Kidney capillary endothelial cell (primary cell): ENCODE measurements around the gene ANO1.

ENCODE experiments used
- DNase-seq: peaks from one replicate; pipeline ENCODE4 v3.0.0-alpha.2; 2018; ENCODE audit warnings: low spot score

Gene ANO1

DNA sequence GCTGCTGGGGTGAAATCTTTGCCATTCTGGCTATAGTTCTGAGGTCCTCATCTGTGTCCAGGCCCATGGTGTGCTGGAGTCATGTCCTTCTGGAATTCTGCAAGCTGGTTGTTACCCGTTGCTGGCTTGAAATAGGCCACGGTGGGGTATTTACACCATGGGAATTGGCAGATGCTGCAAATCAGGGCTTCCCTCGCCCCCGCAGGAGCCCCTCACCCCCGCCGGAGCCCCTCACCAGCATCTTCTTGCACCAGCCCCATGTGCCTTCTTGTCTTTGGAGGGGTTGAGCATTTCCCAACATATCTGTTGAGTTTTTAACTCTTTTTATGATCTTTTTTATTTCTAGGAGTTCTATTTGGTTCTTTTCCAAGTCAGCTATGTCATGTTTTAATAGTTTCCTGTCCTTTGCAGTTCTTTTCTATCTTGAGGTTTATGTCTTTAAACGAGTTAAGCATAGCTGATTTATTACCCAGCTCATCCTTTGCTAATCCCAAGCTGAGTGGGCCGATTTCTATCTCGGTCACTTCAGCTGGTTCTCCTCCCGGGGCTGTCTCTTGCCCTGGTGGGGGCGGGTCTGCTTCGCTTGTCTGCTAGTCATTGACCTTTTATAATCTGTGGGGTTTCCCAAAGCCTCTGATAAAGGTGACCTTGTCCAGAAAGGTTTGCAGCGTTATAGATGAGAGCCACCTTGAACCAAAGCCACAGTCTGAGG lies 17.6 kb downstream of the ANO1 start:
- no peak for DNase-seq

DNA sequence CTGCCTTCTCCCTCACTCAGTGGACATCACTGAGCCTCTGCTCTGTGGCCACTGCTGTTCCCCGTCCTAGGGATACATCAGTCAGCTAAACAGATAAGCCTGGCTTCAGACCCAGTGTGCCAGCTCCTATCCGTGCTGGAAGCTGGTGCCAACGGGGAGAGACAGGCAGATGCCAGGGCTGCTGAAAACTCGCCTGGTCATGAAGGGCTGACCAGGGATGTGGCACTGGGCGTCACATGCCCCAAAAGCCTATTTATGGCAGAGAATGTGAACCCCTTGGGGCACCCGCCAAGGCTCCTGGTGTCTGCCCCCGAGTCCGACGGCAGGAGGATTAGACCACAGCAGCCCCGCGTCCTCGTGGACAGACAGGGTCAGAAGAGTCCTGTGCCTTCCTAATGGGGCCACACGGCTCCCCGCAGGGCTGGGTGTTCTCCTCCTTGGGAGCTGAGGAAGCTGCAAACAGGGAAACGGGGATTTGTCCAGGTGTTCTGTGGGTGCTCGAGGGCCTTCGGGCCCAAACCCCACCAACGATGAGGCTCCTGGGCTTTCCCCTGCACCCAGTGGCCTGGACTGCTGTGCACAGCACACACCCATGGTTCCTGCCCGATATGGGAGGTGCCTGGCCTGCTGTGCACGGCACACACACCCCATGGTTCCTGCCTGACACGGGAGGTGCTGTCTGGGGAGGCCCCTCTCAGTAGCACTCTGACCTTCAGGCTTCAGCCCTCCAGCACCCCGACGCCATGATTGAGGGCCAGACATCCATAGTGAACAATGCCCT lies 19.9 kb downstream of the ANO1 start:
- no peak for DNase-seq

DNA sequence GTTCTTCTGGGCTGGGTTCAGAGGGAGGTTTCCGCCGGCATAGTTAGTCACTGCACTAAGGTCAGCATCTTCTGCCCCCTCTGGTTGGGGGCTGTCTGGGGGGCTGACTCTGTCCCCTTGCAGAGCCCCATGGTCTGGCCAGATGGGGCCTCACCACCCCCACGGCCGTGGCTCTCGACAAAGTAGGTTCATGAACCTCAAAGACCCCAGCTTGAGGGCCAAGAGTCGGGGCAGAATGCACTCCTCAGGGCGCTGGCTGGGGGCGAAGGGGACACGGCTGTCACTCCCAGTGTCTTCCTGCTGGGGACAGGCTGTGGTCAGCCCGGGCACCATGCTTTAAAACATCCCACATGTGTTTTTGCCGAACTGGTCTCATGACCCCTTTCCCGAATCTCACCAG lies 20.8 kb downstream of the ANO1 start:
- DNase-seq: no peak

- no peak for DNase-seq
Measured at GRCh38 chr11:70099578-70100279, 21.6 kb downstream of the ANO1 start.

DNA sequence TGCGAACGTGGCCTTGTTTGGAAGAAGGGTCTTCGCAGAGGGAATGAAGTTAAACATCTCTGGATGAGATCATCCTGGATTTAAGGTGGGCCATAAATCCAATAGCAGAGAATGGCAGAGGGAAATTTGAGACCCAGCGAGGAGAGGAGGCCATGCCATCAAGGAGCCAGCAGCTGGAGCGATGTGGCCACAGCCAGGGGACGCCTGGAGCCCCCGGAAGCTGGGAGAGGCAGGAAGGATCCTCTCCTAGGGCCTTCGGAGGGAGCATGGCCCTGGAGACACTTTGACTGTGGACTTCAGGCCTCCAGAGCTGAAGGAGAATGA lies 22.1 kb downstream of the ANO1 start:
- no peak for DNase-seq

DNA sequence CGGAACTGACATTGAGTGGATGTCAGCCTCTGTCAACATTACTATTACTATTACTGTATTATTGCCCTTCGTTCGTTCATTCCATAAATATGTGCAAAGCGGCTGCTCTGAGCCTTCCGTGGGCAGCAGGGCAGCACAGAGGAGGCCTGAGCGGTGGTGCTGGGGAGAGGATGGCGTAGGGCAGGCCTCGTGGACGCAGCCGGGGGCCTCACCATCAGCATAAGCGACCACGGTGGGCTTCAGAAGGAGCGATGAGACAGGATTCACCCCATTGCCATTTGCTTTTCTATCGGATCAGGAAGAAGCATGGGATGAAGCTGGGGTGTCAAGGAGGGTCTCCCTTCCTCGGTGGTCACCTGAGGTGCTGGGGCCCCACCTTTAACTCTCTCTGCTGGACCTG lies 22.7 kb downstream of the ANO1 start:
- DNase-seq: no peak

GRCh38 chr11:70103256-70103975 lies 25.3 kb downstream of the ANO1 start:
- DNase-seq: no peak

DNA sequence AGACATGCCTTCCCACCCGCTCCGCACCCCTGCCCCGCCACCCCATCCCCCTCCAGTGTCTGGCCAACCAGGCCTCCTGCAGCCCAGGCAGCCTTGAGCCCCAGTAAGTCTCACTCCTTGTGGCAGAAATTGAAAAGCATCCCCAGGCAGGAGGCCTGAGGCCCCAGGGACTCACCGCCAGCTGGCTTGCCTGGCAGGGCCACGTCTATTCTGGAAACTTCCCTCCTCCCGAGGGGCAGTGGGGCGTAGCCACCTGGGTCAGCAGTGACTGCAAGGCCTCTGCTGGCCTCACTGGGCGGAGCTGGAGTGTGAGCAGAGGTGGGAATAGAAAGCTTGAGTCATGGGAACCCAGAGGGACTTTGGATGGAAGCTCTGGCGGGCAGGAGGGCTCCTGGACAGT lies 26.3 kb downstream of the ANO1 start:
- DNase-seq: no peak

DNA sequence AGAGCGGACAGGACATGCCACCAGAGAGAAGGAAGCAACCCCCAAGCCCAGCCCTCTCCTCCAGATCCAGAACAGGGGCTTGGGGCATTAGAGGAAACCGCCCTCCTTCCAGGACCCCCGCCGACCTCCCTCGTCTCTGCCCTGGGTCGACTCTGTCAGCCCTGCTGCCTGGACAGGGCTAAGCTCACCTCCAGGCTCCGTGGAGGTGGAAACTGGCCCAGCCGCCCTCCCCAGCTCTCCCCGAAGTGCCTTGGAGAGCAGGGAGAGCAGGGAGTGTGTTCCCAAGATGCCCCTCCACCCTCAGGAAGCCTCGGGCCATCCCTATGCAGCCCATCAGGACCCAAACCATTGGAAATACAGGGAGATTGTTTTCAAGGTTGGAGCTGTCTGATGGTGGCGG lies 26.8 kb downstream of the ANO1 start:
- DNase-seq: no peak

- DNase-seq: no peak
Measured at GRCh38 chr11:70105369-70105754, 27.2 kb downstream of the ANO1 start.

- DNase-seq: no peak
Measured at GRCh38 chr11:70105755-70106571, 27.8 kb downstream of the ANO1 start.

GRCh38 chr11:70106757-70107156 lies 28.6 kb downstream of the ANO1 start:
- no peak for DNase-seq

DNA sequence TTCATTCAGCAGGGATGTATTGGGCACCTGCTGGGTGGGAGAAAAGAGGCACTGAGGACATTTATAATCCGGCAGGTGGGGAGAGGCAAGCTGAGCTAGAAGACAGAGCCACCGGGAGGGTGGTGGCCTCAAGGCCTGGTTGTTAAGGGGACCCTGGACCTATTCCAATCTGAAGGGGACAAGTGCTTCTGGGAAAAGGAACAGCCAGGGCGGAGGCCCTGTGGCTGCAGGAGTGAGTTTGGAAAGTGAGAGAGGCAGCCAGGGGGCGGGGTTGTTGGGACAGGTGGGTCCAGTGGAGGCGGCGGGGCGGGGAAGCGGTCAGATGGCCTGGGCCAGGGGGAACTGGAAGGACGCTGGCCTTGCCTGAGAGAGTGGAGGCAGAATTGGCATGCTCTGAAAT lies 29.1 kb downstream of the ANO1 start:
- no peak for DNase-seq

DNA sequence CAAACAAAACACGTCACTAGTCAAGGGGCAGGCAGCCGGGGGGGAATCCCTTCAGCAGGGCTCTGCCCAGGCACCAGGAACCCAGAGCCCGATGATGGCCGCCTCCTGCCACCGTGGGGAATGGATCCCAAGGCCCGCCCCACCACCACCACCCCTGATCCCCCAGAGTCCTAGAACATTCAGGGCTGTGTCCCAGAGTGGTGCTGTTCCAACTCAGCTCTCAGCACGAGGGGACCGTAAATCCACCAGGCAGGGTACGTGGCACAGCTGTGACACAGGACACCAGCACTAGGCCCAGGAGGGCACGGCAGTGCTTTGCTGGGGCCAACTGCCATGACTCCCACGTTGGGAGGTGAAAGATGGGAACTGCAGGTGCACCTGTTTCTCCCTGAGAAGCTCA lies 29.6 kb downstream of the ANO1 start:
- no peak for DNase-seq

DNA sequence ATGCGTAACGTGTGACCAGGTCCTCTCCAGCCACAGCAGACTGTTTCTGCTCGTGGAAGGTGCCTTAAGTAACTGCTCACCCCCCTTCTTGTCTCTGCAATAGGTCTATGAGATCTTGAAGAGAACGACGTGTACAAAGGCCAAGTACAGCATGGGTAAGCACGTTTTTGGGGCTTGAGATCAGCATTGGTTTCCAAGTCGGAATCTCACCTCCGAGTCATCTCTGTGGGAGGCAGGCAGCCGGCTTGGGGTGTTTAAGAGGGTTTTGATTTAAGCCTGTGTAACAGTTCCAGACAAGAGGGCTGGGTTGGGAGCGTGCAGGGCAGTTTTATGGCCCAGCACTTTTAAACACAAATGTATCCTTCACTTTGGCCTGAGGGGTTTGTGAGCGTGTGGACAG lies 30.1 kb downstream of the ANO1 start:
- DNase-seq: no peak

- no peak for DNase-seq
Measured at GRCh38 chr11:70109006-70109405, 30.9 kb downstream of the ANO1 start.

DNA sequence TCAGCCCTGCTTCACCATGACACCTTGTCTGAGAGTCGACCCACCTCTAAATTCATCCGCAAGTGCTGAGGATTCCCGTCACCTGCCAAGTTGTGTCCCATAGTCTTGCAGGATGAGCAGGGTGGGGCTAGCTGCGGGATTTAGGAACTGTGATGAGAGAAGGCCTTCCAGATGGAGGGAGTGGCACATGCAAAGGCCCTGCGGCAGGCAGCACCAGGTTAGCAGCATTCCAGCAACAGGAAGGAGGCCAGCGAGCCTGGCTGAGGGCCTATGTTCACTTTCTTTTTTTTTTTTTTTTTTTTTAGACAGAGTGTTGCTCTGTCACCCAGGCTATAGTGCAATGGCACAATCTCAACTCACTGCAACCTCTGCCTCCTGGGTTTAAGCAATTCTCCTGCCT lies 31.8 kb downstream of the ANO1 start:
- DNase-seq: no peak

GRCh38 chr11:70110538-70111055 lies 32.5 kb downstream of the ANO1 start:
- DNase-seq: no peak

- peak; percentile 52 for DNase-seq
Measured at GRCh38 chr11:70111269-70112016, 33.3 kb downstream of the ANO1 start.

DNA sequence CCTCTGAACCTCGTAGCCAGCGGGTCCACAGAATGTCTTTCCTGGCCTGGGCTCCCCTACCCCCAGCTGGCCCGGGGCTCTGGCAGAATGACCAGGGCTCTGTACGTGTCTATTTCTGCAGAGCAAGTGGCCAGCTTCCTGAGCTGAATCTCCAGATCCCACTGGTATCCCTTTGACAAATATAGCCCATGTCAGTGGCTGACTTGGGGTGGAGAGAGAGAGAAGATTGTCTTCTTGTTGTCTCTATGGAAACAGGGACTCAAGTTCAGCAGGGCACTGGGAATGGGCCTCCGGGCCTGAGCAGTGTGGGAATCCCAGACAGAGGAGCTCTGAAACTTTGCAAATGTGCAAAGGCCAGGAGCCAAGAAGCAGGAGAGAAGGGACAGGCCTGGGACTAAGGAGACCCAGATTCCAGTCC lies 33.9 kb downstream of the ANO1 start:
- DNase-seq: peak; percentile 1

DNA sequence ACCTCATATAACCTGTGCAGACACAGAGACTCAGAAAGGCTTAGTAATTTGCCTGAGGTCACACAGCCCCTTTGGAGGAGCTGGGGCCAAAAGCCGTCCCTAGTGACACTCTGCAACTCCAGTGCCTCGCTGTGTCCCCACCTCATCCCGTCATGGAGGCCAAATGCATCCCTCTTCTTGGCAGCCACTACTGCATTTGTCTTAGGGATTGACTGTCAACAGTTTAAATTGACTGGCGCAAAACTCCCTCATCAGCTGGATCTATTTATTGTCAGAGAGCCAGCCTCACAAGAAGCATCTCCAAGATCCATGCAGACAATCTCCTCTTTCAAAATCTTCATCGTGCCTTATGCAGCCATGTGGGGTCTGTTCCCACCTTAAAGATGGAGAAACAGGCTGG lies 35.7 kb downstream of the ANO1 start:
- DNase-seq: no peak
